HFF-Myc (cell line): ENCODE results near the gene GPC4.

Experiments
- DNase-seq: peaks from one replicate; pipeline ENCODE4 v3.0.0-alpha.2; 2011; ENCODE audit warnings: low read depth; ENCODE audit errors: extremely low read depth
- H3K4me3 ChIP-seq: replicated peaks from 2 replicates; pipeline ENCODE4 v1.5.1; 2011; ENCODE audit warnings: low read depth, mild to moderate bottlenecking, control low read depth, low read length
- TF ChIP-seq, protein P1 (sequence below): IDR thresholded peaks from 2 replicates; pipeline ENCODE4 v1.5.1; 2012; ENCODE audit warnings: mild to moderate bottlenecking, low read depth, low read length, control low read depth; ENCODE audit errors: missing control alignments

The GPC4 gene

DNA sequence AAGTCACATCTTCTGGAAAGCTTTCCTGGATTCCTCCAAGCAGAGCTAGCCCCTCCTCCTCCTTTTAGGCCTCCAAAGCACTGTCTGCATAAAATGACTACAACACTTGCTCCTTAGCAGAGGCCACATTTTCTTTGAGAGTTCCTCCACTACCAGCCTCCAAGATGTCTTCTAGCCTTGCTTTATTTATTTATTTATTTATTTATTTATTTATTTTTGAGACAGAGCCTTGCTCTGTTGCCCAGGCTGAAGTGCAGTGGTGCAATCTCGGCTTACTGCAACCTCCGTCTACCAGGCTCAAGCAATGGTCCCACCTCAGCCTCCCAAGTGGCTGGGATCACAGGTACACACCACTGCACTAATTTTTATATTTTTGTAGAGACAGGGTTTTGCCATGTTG lies 4.6 kb upstream of the GPC4 start:
- no peak for DNase-seq
- TF ChIP-seq, protein P1, sequence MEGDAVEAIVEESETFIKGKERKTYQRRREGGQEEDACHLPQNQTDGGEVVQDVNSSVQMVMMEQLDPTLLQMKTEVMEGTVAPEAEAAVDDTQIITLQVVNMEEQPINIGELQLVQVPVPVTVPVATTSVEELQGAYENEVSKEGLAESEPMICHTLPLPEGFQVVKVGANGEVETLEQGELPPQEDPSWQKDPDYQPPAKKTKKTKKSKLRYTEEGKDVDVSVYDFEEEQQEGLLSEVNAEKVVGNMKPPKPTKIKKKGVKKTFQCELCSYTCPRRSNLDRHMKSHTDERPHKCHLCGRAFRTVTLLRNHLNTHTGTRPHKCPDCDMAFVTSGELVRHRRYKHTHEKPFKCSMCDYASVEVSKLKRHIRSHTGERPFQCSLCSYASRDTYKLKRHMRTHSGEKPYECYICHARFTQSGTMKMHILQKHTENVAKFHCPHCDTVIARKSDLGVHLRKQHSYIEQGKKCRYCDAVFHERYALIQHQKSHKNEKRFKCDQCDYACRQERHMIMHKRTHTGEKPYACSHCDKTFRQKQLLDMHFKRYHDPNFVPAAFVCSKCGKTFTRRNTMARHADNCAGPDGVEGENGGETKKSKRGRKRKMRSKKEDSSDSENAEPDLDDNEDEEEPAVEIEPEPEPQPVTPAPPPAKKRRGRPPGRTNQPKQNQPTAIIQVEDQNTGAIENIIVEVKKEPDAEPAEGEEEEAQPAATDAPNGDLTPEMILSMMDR, result no peak
- no peak overlapping the region for H3K4me3 ChIP-seq

- no peak overlapping the region for H3K4me3 ChIP-seq
- TF ChIP-seq, protein P1, result no peak
- DNase-seq, result no peak
Measured at GRCh38 chrX:133418588-133418987, 3.3 kb upstream of the GPC4 start.

GRCh38 chrX:133417364-133417763 lies 2.1 kb upstream of the GPC4 start:
- no peak overlapping the region for H3K4me3 ChIP-seq
- DNase-seq, result no peak
- TF ChIP-seq, protein P1, result no peak

- DNase-seq, result no peak
- no peak overlapping the region for H3K4me3 ChIP-seq
- TF ChIP-seq, protein P1, result no peak
Measured at GRCh38 chrX:133414406-133415275, 648 bp downstream of the GPC4 start.

GRCh38 chrX:133413218-133413925 lies 1.9 kb downstream of the GPC4 start:
- TF ChIP-seq, protein P1, result no peak
- H3K4me3 ChIP-seq, result no peak overlapping the region
- DNase-seq, result no peak

DNA sequence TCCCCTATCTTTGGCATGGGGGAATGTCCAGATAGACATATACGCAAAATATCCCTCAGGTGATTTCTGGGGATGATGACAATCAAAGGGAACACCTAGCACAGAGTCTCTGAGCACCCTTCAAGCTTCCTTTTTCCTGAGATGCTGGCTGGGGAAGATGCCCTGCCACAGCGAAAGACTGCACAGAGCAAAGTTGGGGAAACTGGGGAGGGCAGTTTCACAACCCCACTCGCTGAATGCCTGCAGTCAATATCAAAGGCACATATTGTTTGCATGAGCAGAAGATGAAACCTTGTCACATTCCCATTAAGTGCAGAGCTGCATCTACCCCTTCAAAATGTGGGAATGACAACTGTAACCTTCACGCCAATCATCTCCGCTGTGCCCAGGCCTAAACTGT lies 2.6 kb downstream of the GPC4 start:
- H3K4me3 ChIP-seq, result no peak overlapping the region
- no peak for DNase-seq
- TF ChIP-seq, protein P1, result no peak
